ENCODE measurements around the gene CHRNB1. TPM values are rescaled to one million over a fixed set of nuclear protein-coding genes. Genes with fewer than 3 reads are reported as not detected.

Gene CHRNB1
- polyA plus RNA-seq, 1 donor (not counting 4 experiments of a cell fraction or from before 2014, with no cell fraction given), result 22.0 TPM

- no peak for FAIRE-seq
- peaks cover 17% of the 10 kb centered on the region for H3K79me2 ChIP-seq (ENCODE audit: control insufficient read depth, insufficient read depth, low read length)
- no peaks in the 10 kb centered on the region for H3K9me3 ChIP-seq (ENCODE audit: control insufficient read depth, low read depth, low read length)
- peak overlapping the region; percentile 59 to 81 (median 66) for H3K4me3 ChIP-seq (ENCODE audit: control insufficient read depth in 2 of 3, extremely low read depth in 1 of 3, insufficient read depth in 2 of 3, low read depth in 1 of 3, low read length in 3 of 3)
- dilution Hi-C loops (cut with MboI; ENCODE audit: extremely low pct_ligation_motif_present, low sequenced_read_pairs), result no loop called here
- TF ChIP-seq CTCF (optimal IDR thresholded peaks at IDR 0.05 in 1 of 3, IDR thresholded peaks at IDR 0.05 in 1 of 3, conservative IDR thresholded peaks at IDR 0.05 in 1 of 3; ENCODE audit: extremely low read depth in 1 of 3, insufficient read depth in 2 of 3, low read length in 3 of 3) (no peak), EZH2 (IDR thresholded peaks at IDR 0.05; ENCODE audit: low read length) (no peak)
- no peaks in the 10 kb centered on the region for H3K27me3 ChIP-seq (ENCODE audit: control insufficient read depth, extremely low read depth, insufficient read depth, low read length)
- H3K9ac ChIP-seq (ENCODE audit: control insufficient read depth, extremely low read depth, insufficient read depth, low read length), result peak overlapping the region; percentile 77
- no peaks in the 10 kb centered on the region for H4K20me1 ChIP-seq (ENCODE audit: control insufficient read depth, extremely low read depth, insufficient read depth, low read length)
- peak overlapping the region; percentile 62 for H3K27ac ChIP-seq (ENCODE audit: control insufficient read depth, insufficient read depth, low read length)
- H3K9me1 ChIP-seq (ENCODE audit: control insufficient read depth, extremely low read depth, insufficient read depth, low read length), result peaks cover 2% of the 10 kb centered on the region
- peaks cover 42% of the 10 kb centered on the region for H3K4me1 ChIP-seq (ENCODE audit: control insufficient read depth, extremely low read depth, insufficient read depth, low read length)
- peaks cover 0 to 2% of the 10 kb centered on the region in 2 experiments for H3K36me3 ChIP-seq (ENCODE audit: control insufficient read depth in 2 of 2, extremely low read depth in 1 of 2, insufficient read depth in 2 of 2, low read length in 2 of 2)
- H2AFZ ChIP-seq (ENCODE audit: control insufficient read depth, low read length), result peak overlapping the region; percentile 37
- H3K4me2 ChIP-seq (ENCODE audit: control insufficient read depth, extremely low read depth, insufficient read depth, low read depth, low read length), result peak overlapping the region; percentile 99
- no peak for DNase-seq (ENCODE audit: low read depth, low spot score)
Observed at GRCh38 chr17:7437369-7437863, 7.4 kb upstream of the CHRNB1 start.

- Histone ChIP-seq H4K20me1 (ENCODE audit: control insufficient read depth, extremely low read depth, insufficient read depth, low read length) (no peaks in the 10 kb centered on the region), H3K4me3 (ENCODE audit: control insufficient read depth in 2 of 3, extremely low read depth in 1 of 3, insufficient read depth in 2 of 3, low read depth in 1 of 3, low read length in 3 of 3) (peak overlapping the region; percentile 59 to 81 (median 66)), H3K36me3 (ENCODE audit: control insufficient read depth in 2 of 2, extremely low read depth in 1 of 2, insufficient read depth in 2 of 2, low read length in 2 of 2) (peaks cover 0 to 4% of the 10 kb centered on the region in 2 experiments), H3K79me2 (ENCODE audit: control insufficient read depth, insufficient read depth, low read length) (peaks cover 17% of the 10 kb centered on the region), H2AFZ (ENCODE audit: control insufficient read depth, low read length) (peak overlapping the region; percentile 44), H3K9me1 (ENCODE audit: control insufficient read depth, extremely low read depth, insufficient read depth, low read length) (peaks cover 2% of the 10 kb centered on the region), H3K9ac (ENCODE audit: control insufficient read depth, extremely low read depth, insufficient read depth, low read length) (peak overlapping the region; percentile 77), H3K27ac (ENCODE audit: control insufficient read depth, insufficient read depth, low read length) (peak overlapping the region; percentile 62), H3K4me1 (ENCODE audit: control insufficient read depth, extremely low read depth, insufficient read depth, low read length) (peaks cover 43% of the 10 kb centered on the region), H3K9me3 (ENCODE audit: control insufficient read depth, low read depth, low read length) (no peaks in the 10 kb centered on the region), H3K27me3 (ENCODE audit: control insufficient read depth, extremely low read depth, insufficient read depth, low read length) (no peaks in the 10 kb centered on the region), H3K4me2 (ENCODE audit: control insufficient read depth, extremely low read depth, insufficient read depth, low read depth, low read length) (peak overlapping the region; percentile 99)
- peak in 1 of 3 experiments; percentile 0 for TF ChIP-seq CTCF (optimal IDR thresholded peaks at IDR 0.05 in 1 of 3, IDR thresholded peaks at IDR 0.05 in 1 of 3, conservative IDR thresholded peaks at IDR 0.05 in 1 of 3; ENCODE audit: extremely low read depth in 1 of 3, insufficient read depth in 2 of 3, low read length in 3 of 3)
- no peak for TF ChIP-seq EZH2 (IDR thresholded peaks at IDR 0.05; ENCODE audit: low read length)
- DNase-seq (ENCODE audit: low read depth, low spot score), result no peak
- no peak for FAIRE-seq
- dilution Hi-C loops (cut with MboI; ENCODE audit: extremely low pct_ligation_motif_present, low sequenced_read_pairs), result no loop called here
Observed at GRCh38 chr17:7437950-7438614, 6.8 kb upstream of the CHRNB1 start.
